NCI-H2171 treated with DMSO at 0.1 percent for 48 hours (cell line): ENCODE results near the gene HPDL.
A peak's percentile ranks its signal among the peaks of the same experiment; 100 is the strongest.
"Not testable (repeated sequence)": the region's sequence is repeated elsewhere in the genome, so short reads cannot be mapped to it uniquely, and the experiment has no call there.

Source experiments
- DNase-seq: peaks from one replicate; lab custom pipeline; 2025; lab: John Stamatoyannopoulos, UW

HPDL gene

GRCh38 chr1:45351508-45351907, 24.8 kb downstream of the HPDL start:
- no peak for DNase-seq

DNA sequence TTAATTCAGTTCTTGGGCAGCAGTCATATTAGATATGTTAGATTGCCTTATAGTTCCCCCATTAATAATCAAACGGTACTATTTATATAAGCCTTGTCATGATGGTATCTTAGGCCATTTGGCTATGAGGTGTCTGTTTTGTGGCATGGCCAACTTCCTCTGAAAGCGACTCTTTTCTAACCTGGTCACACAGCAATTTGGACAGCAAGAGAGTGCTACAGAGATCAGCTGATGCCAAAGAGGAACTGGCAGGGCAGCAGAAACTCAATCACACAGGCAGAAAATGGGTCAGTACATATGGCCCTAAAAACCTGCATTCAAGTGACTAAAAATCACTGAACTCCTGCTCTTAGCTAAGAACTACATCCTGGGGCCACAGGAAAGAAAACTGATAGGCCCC, 27.0 kb downstream of the HPDL start:
- DNase-seq: no peak

- DNase-seq: no peak
These were observed 28.1 kb downstream of the HPDL start for GRCh38 chr1:45354838-45355237.

DNA sequence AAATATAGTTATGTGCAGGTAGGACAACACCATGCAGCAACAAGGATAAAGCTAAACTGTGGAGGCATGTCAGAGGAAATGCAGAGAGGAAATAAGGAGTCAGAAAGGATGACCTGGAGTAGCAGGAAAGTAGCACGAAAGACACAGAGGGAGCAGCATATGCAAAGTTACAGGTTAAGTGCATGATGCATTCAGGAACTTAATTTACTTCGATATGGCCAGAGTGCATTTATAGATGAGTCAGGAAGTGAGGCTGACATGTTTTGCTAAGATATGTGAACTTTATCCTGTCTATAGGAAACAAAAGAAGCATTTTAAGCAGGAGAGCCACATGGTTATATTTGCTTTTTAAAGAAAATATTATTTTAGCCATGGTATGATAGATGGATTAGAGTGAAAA, 29.0 kb downstream of the HPDL start:
- no peak for DNase-seq

DNA sequence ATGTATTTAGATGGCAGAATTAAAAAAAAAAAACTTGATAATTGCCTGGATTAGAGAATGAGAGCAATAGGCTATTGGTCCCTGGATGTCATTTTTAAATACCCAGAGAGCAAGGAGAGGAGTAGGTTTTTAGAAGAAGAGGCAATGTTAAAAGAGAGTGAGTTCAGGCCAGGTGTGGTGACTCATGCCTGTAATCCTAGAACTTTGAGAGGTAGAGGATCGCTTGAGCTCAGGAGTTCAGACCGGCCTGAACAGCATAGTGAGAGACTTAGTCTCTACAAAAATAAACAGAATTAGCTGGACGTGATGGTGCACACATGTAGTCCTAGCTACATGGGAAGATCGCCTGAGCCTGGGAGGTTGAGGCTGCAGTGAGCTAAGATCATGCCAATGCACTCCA, 29.5 kb downstream of the HPDL start:
- no peak for DNase-seq

GRCh38 chr1:45359882-45360513, 33.3 kb downstream of the HPDL start:
- DNase-seq: peak; percentile 43

GRCh38 chr1:45360981-45361380, 34.3 kb downstream of the HPDL start:
- DNase-seq: not testable (repeated sequence)

- DNase-seq: no peak
These were observed 37.6 kb downstream of the HPDL start for GRCh38 chr1:45364294-45364693.

DNA sequence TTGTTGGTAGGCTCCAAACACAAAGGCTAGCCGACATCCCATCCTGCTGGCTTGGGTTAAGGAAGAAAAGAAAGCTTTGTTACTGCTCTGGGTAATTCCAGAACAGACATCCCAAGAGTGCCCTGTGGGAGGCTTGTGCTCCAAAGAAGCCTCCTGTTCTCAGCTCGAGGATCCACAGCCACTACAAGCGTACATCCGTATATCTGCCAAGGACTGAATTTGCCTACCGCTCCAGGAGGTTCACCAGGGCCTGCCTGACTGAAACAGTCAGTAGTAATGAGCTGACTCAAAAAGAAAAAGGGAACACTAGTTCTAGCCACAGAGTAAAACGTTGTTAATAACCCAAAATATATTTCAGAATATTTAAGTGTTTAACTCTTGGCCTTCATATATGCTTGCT, 38.4 kb downstream of the HPDL start:
- no peak for DNase-seq

DNA sequence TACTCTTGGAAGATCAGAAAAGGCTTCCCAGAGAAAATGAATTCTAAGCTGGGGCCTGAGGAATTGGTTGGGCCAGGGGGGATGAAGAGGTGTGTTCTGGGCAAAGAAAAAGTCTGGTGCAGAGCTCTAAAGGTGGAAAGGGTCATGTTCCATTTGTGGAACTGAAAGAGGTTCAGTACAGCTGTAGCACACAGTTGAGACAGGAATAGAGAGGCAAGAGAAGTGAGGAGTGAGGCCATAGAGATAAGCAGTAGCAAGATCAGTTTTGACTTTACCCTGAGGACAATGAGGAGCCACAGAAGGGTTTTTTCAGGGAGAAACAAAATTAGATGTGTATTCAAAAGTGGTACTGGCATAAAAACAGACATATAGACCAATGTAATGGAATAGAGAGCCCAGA, 43.9 kb downstream of the HPDL start:
- no peak for DNase-seq

DNA sequence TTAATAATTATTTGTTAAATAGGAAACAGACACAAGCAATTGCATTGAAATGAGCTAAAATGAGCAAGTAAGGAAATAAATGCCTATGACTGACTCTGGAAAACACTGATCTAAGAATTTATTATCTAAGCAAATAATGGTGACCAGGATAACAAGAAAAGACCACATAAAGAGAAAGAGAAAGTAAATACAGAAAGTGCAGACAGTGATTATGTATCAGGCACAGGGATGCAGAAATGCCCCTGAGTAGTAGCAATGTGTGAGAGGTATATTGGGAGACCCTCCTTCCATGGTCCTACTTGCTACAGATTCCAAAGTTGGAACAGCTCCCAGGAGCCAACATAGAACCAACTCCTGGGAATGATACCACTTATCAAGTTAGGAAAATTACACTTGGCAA, 46.9 kb downstream of the HPDL start:
- no peak for DNase-seq

GRCh38 chr1:45375104-45376090, 48.7 kb downstream of the HPDL start:
- DNase-seq: no peak

- DNase-seq: peak; percentile 17
These were observed 51.5 kb downstream of the HPDL start for GRCh38 chr1:45378184-45378583.
